ENCODE results near the gene NOP9.

DNA sequence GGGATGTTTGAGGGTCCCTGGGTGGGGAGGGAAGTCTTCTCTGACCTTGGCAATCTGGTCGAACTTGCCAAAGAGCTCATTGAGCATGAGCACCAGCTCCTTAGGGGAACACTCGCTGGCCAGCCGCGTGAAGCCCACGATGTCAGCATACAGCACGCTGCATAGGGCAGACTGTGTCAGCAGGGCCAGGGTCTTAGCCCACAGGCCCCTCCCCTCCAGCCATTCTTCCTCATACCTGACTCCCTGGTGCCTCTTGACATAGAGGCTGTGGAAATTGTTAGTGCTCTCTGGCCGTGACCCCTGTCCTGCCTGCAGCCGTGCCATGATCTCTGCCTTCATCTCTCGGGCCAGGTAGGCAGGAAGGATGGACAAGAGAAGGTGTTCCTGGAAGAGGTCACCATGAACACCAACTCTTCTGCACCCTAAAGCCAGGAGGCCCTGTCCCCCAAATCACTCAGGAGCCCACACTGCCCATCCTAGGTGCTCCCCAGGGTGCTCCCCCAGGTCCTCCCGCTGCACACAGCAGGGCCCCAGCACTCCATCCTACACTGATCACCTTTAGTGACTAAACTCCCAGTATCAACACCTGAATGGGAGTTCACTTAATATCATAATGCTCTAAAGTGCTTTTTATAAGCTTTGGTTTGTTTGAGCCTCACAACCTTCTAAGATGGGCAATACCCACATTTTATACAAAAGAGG lies 31.5 kb downstream of the NOP9 start:
- no peak for TF ChIP-seq CTCF (IDR thresholded peaks at IDR 0.05; ENCODE audit: low read length)
- no peak for TF ChIP-seq EZH2 (IDR thresholded peaks at IDR 0.05; ENCODE audit: borderline replicate concordance, low read length)
